Embryonic facial prominence (tissue), 1 donor: ENCODE data around the gene CREB3.

Source experiments
- DNase-seq: peaks from one replicate; pipeline ENCODE4 v3.0.0-alpha.2; 2016; ENCODE audit errors: extremely low spot score

The CREB3 gene

GRCh38 chr9:35781066-35781465 is 48.6 kb downstream of the CREB3 start:
- DNase-seq = no peak

- DNase-seq = no peak
These were observed 51.0 kb downstream of the CREB3 start for GRCh38 chr9:35783418-35783817.
